Body of pancreas (tissue), 4 donors: ENCODE results near the gene OR2A25. TPM values are rescaled to one million over a fixed set of nuclear protein-coding genes. Genes with fewer than 3 reads are reported as not detected.
A peak's percentile ranks its signal among the peaks of the same experiment; 100 is the strongest.

Source experiments
- ATAC-seq: fragments of 150-250 bp; one replicate; pipeline ENCODE4 v1.9.1; 2016
- DNase-seq, 4 donors: peaks; one replicate each; pipeline ENCODE4 v3.0.0-alpha.2; 2019
- H3K27ac ChIP-seq, 4 donors: fragments of 200-600 bp; sonication (generic); 1 replicate in 3 of 4; 2 replicates in 1 of 4; pipeline versions ENCODE4 v1.5.1 to v1.6.1; 2016 to 2019; ENCODE audit warnings: mild to moderate bottlenecking in 1 of 4, mixed read lengths in 1 of 4, moderate library complexity in 1 of 4
- H3K27me3 ChIP-seq, 2 donors: fragments of 200-600 bp; sonication (generic); one replicate each; pipeline ENCODE4 v1.6.0; 2016; ENCODE audit warnings: mild to moderate bottlenecking in 1 of 2
- H3K36me3 ChIP-seq, 2 donors: fragments of 200-600 bp; sonication (generic); replicated peaks in 1 of 2; 2 replicates each; pipeline ENCODE4 v1.5.1; 2016; ENCODE audit warnings: low read depth in 2 of 2; ENCODE audit not compliant: insufficient read depth in 1 of 2
- H3K4me1 ChIP-seq: fragments of 200-600 bp; sonication (generic); one replicate; pipeline ENCODE4 v1.6.0; 2016
- H3K4me3 ChIP-seq, 2 donors: fragments of 200-600 bp; sonication (generic); 1 replicate in 1 of 2; 2 replicates in 1 of 2; pipeline ENCODE4 v1.5.1; 2016 to 2019
- H3K9me3 ChIP-seq, 3 donors: fragments of 200-600 bp; sonication (generic); 1 replicate in 2 of 3; 2 replicates in 1 of 3; pipeline ENCODE4 v1.5.1; 2016
- POLR2A ChIP-seq, 3 donors: fragments of 450-650 bp; IDR thresholded peaks; one replicate each; pipeline ENCODE4 v1.6.1; 2016; ENCODE audit warnings: antibody characterized with exemption in 3 of 3, mild to moderate bottlenecking in 2 of 3
- WGBS, 2 donors: methylation state at CpG; one replicate each; pipeline ENCODE4 v1.1.5; 2017; 5-methylcytosine and 5-hydroxymethylcytosine counted together
- intact Hi-C: fragments of 100-400 bp; cut with DNase I; formaldehyde crosslinking; loops from one replicate; pipeline ENCODE4 v1.15.1; 2023
- total RNA-seq, 2 donors: library from RNA; depleted of rRNA; stranded (reverse); fragments of >200 nt; gene quantifications; one replicate each; pipeline ENCODE4 v1.1.0, GENCODE V29; 2016
- TF ChIP-seq, protein P1 (sequence below), 7 experiments: fragments of 450-650 bp in 4 of 7; fragments of 200-600 bp in 3 of 7; sonication (generic) in 3 of 7; IDR thresholded peaks; one replicate each; pipeline ENCODE4 v1.5.1; 2016 to 2019; ENCODE audit warnings: antibody characterized with exemption in 7 of 7

Gene OR2A25
- total RNA-seq, 2 donors from 2014 or later: not detected

DNA sequence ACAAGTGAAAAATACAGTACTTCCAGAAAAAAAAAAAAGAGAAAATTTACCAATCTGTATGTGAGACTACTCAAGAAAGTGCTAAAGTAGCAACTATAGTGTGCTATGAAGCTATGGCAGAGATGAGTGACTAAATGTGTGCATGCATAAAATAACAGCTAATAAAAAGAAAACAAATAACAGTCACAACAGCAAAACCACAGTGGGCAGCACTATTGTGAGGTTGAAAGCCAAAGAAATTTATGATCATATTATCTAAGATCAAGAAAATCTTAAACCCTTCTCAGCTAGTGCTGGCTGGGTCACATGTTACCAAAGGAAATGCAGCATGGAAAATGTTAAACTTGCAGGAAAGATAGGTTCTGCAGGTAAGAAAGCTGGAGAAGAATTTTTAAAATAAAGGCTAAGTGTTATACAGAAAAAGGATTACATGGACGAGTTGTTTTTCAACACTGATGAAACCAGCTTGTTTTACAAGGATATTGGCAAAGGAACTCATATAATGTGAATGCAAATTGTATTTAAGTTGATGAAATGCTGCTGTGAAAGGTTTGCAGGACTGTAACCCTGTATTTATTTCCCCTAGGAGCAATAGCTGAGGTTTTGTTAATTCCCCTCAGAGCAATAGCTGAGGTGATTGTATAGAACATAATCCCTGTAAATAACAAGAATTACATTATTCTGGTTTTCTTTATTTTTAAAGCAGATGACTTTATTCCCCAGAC, 36.5 kb upstream of the OR2A25 start:
- Histone ChIP-seq H3K4me1 (peaks cover 7% of the 10 kb centered on the region), H3K4me3 (no peak overlapping the region), H3K36me3 (no peaks in the 10 kb centered on the region), H3K27ac (no peak overlapping the region), H3K9me3 (no peaks in the 10 kb centered on the region), H3K27me3 (no peaks in the 10 kb centered on the region)
- ATAC-seq (no peak), DNase-seq (no peak)
- TF ChIP-seq, protein P1, sequence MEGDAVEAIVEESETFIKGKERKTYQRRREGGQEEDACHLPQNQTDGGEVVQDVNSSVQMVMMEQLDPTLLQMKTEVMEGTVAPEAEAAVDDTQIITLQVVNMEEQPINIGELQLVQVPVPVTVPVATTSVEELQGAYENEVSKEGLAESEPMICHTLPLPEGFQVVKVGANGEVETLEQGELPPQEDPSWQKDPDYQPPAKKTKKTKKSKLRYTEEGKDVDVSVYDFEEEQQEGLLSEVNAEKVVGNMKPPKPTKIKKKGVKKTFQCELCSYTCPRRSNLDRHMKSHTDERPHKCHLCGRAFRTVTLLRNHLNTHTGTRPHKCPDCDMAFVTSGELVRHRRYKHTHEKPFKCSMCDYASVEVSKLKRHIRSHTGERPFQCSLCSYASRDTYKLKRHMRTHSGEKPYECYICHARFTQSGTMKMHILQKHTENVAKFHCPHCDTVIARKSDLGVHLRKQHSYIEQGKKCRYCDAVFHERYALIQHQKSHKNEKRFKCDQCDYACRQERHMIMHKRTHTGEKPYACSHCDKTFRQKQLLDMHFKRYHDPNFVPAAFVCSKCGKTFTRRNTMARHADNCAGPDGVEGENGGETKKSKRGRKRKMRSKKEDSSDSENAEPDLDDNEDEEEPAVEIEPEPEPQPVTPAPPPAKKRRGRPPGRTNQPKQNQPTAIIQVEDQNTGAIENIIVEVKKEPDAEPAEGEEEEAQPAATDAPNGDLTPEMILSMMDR (IDR thresholded peaks at IDR 0.05): no peak
- TF ChIP-seq POLR2A (IDR thresholded peaks at IDR 0.05): no peak
- intact Hi-C loops: no loop called here
- 50 to 71% methylated on average over 1 of the region's 1 CpG for WGBS, 2 donors

DNA sequence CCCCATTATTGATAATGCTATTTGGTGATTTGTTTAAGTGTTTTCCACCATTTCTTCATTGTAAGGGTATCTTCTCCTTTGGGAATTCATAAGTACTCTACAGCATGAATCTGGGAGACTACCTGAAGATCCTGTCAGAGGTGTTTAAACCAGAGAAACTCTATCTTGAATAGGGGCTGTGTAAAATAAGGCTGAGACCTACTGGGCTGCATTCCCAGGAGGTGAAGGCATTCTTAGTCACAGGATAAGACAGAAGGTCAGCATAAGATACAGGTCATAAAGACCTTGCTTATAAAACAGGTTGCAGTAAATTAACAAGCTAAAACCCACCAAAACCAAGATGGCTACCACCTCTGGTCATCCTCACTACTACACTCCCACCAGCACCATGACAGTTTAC, 34.2 kb upstream of the OR2A25 start:
- Histone ChIP-seq H3K4me3 (no peak overlapping the region), H3K9me3 (no peaks in the 10 kb centered on the region), H3K36me3 (no peaks in the 10 kb centered on the region), H3K27ac (no peak overlapping the region), H3K4me1 (peaks cover 7% of the 10 kb centered on the region), H3K27me3 (no peaks in the 10 kb centered on the region)
- intact Hi-C loops: no loop called here
- TF ChIP-seq, protein P1 (IDR thresholded peaks at IDR 0.05): no peak
- TF ChIP-seq POLR2A (IDR thresholded peaks at IDR 0.05): no peak
- ATAC-seq (no peak), DNase-seq (no peak)

DNA sequence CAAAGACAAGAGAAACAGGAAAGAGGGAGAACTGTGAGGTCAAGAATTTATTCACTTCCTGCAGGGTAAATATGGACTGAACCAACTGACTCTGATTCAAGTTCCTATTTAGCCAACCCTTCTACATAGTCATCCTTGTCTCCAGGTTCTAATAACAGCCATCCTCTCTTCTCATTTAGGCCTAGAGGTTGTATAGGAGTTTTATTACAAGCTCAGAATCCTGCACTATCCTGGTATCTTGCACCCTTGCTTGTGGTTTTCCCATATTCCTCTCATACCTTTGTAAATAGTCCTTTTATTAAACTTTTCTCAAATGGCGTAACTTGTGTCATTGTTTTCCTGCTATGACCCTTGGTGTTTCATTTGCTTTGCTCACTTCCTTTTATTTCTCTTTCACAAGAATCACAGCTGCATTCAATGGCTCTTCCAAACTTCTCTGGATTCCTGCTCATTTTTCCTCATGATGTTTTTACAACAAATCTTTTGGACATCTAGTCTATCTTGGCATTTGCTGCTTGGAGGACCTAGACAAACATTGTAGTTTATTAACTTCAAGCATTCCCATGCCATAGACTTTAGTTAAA, 33.2 kb upstream of the OR2A25 start:
- peaks cover 7% of the 10 kb centered on the region for H3K4me1 ChIP-seq
- no peaks in the 10 kb centered on the region for H3K27me3 ChIP-seq
- 87 to 100% methylated on average over 1 of the region's 1 CpG for WGBS, 2 donors
- no peak overlapping the region for H3K4me3 ChIP-seq
- ATAC-seq (no peak), DNase-seq (no peak)
- intact Hi-C loops: no loop called here
- H3K9me3 ChIP-seq: no peaks in the 10 kb centered on the region
- TF ChIP-seq POLR2A (IDR thresholded peaks at IDR 0.05): no peak
- TF ChIP-seq, protein P1 (IDR thresholded peaks at IDR 0.05): no peak
- H3K27ac ChIP-seq: no peak overlapping the region
- no peaks in the 10 kb centered on the region for H3K36me3 ChIP-seq

DNA sequence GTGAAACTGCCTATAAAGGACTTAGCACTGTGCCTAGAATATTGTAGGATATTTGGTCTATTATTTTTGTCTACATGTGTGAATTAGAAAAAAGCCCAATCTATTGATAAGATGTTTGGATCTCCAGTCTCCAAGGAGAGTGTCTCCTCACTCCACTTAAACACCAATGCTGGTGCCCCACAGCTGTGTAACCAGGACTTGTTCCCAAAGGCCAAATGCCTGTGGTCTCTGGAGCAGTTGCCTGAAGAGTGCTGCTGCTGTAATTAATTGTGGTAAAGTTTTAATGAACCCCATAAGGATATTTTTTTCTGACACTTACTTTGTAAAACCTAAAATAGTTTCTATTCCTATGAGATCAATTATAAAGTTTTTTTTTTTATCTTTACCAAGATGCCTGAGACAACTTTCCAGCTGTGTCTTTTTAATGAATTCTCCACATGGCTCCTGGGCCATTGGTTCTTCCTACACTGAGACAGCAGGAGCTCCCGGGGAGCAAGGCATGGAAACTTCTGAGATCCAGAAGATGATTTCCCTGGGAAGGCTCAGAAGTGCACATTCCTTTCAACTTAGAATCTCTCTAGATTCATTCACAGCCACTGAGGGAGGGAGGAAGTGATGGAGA, 32.1 kb upstream of the OR2A25 start:
- Histone ChIP-seq H3K27ac (no peak overlapping the region), H3K4me3 (no peak overlapping the region), H3K9me3 (no peaks in the 10 kb centered on the region), H3K4me1 (peaks cover 7% of the 10 kb centered on the region), H3K27me3 (no peaks in the 10 kb centered on the region), H3K36me3 (no peaks in the 10 kb centered on the region)
- 58 to 66% methylated on average over 1 of the region's 1 CpG for WGBS, 2 donors
- TF ChIP-seq POLR2A (IDR thresholded peaks at IDR 0.05): no peak
- TF ChIP-seq, protein P1 (IDR thresholded peaks at IDR 0.05): no peak
- intact Hi-C loops: no loop called here
- DNase-seq (peak in 2 of 4 donors; percentile 10 to 46), ATAC-seq (no peak)
